Germinal center (tissue), 1 donor: ENCODE results near the gene ABCA13.

Experiments used
- DNase-seq: peaks from one replicate; pipeline ENCODE4 v3.0.0; 2012; ENCODE audit warnings: mixed read lengths, low spot score

ABCA13 gene

DNA sequence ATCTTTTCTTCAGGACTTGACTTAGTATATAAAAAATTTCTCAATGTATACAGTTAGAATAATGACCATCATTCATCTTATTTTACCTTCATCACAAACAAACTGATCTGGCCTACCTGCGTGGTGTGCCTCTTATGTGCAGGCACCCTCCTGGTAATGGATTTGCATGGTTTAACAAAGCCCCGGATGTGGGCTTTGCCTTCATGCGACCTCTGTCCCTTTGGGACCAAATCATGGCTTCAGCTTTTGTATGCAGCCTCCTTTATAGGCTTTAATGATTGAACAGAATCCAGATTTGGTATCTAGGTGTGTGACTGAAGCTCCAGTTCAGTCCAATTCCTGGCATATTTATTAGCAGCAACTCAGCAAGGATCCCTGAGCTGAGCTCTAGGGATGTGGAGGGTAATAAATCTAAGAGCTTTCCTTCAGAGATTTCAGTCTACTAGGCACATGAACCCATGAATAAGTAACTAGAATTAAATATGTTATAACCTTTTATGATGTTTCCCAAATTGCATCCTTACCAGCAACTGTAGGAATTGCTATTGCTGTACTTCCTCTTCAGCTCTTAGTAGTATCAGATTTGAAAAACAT lies 256.9 kb downstream of the ABCA13 start:
- DNase-seq, result no peak

DNA sequence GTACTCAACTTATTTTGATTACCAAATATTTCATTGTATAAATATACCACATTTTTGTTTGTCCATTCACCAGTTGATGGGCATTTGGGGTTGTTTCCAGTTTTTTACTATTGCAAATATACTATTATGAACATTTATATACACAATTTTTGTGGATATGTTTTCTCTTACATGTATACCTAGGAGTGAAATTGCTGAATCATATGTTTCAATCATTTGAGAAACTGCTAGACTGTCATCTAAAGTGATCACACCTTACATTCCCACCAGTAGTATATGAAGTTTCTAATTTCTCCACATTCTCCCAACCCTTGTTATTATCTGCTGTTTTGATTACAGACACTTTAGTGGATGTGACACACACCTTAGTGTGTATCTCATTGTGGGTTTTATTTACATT lies 257.9 kb downstream of the ABCA13 start:
- DNase-seq, result no peak

DNA sequence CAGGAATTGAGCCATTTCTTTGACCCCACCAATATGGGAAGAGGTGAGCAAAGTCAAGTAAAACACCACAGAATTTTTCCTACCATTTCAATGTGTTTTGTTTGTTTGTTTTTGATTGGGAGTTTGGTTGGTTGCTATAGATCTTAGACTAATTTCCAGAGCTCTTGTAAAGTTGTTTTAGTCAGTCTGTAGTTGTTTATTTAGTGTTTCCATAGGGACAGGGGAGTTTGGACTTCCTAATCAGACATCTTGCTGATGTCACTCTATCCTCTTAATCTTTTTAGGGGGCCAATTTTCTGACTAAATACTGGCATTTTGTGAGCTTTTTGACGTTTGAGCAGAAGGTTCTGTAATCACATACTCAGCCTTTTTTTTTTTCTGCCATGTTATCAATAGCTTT lies 266.9 kb downstream of the ABCA13 start:
- DNase-seq, result no peak

DNA sequence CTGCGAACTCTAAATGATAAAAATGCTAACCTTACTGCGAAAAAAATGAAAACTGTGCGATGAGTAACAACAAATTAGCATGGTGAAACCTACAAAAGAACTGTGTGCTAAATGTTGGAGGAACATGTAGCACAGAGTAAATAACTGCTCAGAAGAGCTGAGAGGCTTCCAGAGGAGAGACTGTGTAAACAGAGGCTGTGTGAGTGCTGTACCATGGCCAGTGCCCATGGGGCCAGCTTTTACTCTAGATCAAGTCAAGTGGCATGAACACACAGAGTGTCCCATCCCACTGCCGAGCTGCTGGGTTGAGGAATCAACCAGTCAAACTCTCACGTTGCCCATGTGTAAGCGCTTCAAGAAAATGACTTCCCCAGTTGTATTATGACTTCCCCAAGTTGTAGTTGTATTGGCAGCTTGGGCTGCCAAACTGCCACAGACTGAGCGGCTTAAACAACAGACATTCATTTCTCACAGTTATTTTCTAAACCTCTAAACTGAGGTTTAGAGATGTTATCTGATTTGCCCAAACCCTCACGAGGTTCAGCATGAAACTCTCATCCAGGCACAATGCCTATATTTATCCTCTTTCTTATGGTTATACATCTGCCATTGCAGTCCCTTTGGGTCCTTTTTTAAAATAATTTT lies 270.7 kb downstream of the ABCA13 start:
- no peak for DNase-seq

DNA sequence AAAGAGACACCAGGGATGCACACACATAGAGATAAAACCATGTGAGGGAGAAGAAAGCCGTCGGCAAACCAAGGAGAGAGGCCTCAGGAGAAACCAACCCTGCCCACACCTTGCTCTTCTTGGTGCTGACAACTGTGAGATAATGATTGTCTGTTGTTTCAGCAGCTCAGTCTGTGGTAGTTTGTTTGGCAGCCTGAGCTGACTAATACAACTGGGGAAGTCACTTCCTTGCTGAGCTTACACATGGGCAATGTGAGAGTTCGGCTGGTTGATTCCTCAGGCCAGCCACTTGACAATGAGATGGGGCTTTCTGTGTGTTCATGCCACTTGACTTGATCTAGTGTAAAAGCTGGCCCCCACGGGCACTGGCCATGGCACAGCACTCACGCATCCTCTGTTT lies 271.8 kb downstream of the ABCA13 start:
- no peak for DNase-seq

DNA sequence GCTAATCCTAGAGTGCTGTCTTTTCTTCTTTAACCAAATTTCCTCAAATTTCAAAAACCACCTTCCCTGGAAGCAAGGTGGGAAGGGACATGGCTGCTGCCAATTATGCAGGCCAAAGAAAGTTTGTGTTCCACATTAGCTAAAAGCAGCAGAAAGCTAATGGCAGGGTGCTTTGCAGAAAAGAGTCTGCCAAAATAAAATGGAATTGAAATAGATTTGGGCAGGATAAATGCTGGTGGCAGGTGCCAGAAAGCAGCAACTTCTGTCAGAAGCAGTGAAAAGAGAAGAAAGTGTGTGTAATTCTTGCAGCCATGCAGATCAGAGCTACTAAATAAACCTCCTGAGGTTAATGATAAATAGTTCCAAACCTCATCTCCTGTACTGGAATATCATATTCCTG lies 275.5 kb downstream of the ABCA13 start:
- DNase-seq, result no peak

DNA sequence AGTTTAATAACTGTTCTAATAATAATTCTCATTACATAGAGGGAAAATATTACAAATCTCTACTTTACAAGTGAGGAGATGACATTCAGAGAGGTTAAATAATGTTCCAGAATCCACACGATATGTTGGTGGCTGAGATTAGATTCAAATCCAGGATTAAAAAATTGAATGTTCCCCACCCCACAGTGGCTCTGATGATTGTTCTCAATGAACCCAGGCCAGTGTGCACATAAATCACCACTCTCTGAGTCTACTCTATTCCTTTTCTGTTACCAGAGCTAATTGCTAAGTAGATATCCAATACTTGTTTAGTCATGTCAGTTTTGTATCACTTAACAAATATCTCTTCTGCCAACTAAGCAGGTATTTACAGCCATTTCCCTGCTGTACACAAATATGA lies 281.0 kb downstream of the ABCA13 start:
- no peak for DNase-seq

DNA sequence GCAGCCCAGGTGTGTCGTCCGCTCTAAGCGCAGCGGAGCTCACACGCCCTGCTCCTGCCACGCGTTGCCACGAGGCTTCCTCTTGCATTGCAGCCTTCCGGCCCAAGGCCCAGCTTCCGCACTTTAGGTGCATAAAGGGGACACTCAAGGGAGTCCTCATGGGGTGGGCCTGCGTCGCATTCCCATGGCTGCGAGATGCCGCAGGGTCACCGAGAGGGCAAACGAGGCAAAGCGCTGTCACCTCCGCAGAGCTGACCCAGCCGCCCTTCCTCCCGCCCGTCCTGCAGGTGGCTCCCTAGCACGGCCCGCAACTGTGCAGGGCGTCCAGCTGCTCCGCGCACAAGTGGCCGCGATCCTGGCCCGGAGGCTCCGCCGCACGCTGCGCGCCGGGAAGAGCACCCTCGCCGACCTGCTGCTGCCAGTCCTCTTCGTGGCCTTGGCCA lies 283.5 kb downstream of the ABCA13 start:
- DNase-seq, result no peak

DNA sequence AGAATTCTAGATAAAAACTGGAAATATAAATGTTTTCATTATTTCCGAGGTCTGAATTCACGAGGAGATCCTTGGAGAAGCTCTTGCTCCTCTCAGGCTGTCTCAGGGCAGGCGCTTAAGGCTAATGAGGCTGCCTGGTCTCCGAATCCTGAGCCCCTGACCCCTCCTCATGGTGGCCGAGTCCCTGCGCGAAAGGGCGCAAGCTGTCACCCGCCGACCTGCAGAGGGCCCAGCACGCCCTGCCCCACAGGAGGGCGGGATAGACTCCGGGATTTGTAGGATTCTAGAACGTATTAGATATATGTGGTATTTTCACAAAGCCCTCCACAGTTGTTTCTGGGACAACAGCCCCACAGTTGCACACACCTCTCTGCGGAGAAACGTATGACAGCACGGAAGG lies 284.1 kb downstream of the ABCA13 start:
- no peak for DNase-seq

DNA sequence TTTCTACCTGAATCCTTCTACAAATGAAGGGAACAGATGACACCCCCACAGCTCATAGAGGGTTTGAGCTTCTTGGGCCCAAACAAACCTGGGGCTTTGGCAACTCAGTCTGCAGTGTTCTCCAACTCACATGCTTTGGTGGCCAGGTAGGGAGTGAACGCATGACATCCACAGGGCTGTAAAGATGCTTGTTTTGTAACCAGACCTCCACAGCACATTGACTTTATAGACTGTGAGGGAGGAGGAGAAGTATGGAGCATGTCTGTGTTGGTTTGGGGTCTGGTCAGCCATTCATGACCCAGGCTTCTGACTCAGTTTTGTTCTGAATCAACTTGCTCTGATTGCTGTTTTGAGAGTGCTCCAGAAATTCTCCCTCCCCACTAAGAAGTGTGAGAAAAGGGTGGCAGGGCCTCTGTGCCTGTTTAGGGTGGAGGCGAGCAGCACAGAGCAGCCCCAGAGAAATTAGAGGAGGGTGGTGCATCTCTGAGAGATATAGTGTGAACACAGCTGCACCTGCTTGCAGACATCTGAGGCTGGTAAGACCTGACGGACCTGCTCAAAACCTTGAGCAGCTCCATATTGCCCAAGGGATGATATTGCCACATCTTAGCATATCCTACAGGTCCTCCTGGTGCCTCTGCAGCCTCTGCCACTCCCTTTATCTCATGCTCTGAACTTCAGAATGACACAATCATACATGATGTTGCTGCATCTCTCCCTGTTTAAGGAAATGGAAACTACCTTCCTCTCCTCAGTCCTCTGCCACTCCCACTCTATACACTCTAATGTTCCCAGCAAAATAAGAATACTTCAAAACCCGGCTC lies 287.7 kb downstream of the ABCA13 start:
- no peak for DNase-seq

DNA sequence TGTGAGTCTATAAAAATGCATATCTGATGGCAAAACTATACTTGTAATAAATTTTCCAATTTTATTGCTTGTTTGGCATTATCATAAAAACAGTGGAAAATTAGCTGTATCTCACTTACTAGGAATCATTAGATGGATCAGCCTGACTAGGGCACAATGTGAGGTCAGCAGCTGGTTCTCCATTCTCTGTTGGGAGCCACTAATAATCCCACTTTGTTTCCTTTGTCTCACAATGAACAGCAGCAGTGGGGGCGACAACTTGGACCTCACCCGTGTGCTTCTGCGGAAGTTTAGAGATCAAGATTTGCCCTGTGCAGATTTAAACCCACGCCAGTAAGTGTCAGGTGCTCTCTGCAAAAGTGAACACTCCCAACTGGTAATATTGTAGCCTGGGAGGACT lies 295.5 kb downstream of the ABCA13 start:
- no peak for DNase-seq

DNA sequence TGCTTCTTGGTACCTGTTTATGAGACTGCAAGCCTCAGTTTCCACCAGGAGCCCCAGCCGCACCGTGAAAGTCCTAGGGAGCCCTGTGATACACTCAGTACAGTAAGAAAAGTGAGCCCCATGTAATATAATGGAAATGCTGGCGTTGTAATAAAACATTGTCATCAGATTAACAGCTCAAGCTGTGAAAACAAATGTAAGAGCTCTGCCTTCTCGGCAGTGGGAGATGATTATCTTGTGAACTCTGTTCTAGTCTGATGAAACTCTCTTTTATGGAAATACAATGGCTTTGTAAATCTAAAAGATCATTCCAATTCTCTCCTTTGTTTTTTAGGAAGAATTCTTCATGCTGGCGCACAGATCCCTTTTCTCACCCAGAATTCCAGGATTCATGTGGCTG lies 299.9 kb downstream of the ABCA13 start:
- DNase-seq, result no peak

DNA sequence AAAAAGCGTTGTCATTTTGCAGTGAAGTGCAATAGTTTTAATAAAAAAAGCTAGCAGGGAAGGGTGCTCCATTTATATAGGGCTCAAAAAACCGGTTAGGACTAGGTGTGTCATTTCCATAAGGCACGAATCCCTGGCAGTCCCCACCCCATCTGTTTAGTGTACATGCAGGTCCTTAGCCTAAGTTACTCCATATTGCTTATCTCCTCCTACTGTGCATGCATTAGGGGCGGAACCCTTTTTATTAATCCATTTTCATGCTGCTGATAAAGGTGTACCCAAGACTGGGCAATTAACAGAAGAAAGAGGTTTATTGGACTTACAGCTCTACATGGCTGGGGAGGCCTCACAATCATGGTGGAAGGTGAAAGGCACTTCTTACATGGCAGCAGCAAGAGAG lies 301.4 kb downstream of the ABCA13 start:
- no peak for DNase-seq

DNA sequence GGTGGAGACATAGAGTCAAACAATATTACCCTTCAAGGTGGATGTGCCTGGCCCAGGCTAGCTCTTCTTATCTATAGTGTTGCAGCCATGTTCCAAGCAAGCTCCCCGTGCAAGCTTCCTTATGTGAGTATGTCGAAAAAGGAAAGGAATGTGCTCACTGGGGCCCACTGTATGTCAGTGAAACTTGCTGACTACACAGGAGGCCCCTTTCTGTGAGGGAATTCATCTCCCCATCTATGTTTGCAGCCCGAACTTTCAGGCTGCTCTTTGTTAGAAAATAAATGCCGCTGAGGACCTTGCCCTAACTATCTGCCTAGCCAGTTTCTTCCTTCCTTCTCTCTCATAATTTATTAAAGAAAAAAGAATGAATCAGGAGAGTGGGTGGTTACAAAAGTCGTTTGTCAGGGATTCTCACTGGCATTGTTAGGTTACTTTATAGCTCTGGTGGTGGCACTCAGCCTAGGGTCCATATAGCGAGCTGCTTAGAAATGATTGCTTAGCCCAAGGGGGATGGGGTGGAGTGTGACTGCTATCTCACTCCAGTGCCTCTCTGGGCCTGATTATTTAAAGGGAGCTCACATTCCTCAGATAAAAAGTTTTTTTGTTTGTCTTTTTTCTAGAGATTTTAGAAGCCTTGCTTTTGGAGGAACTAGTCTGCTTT lies 302.1 kb downstream of the ABCA13 start:
- no peak for DNase-seq

DNA sequence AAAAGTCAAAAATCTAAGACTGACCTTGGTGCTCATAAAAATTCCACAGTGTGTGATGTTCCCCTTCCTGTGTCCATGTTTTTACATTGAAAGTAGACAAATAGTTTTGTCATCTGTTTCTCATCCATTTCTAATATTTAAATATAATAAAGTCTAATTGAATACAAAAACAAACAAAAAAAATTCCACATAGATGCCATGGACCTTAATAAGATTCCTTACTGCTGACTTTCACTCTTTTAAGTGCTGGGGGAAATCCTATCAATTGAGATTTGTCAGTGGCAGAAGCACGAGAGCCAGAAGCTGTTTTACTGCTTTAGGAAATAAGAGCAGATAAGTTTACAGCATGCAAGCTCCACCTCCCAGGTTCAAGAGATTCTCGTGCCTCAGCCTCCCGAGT lies 310.0 kb downstream of the ABCA13 start:
- no peak for DNase-seq

DNA sequence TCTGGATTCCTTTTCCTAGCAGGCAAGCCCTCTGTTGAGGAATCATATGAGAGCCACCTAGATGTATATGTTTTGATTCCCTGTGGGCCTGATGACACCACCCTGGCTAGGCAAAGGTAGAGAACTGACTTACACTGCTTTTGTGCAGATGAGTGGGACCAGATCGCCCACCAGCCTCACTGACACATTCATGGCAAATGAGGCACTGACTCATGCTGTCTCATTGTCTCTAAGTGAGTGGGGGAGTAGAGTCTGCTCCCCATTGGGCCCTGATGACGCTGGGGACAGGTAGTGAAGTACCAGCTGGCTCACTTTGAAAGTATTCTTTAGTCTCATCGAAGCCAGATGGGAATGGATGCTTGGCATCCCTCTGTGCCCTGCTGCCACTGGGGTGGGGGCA lies 326.3 kb downstream of the ABCA13 start:
- DNase-seq, result no peak

DNA sequence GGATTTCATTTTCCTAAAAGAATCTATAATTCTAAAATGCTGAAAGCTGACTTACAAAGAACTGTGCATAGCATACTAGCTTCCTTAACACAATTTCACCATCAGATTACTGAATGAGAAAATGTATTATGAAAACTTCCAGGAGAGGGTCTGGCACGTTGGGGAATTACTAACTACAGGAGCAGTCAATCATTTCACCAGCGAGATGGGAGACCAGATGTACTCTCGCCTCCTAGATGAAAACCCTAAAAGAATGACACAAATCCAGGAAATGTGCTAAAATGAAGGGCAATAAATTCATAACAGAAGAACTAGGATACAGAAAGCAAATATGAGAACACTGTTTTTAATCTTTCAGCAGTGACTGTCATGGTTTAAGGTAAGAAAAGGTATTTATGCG lies 330.8 kb downstream of the ABCA13 start:
- DNase-seq, result no peak

DNA sequence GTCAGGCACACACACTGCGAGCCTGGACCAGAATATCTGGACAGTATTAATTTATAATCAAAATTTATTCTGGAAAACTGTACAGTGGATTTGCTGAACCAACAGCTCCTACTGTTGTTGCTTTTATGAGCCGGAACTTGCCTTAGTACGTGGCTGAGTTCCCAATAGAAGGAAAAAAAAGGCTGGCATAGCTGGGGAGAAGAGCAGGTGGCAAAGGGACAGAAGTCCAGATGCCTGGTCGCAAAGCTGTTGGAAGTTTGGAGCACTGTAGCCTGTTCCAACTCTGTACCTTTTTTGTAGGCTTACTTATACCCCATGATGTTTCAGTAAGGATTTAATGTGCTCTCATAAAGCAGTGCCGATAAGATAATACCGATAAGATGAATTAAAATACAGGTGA lies 333.8 kb downstream of the ABCA13 start:
- no peak for DNase-seq

DNA sequence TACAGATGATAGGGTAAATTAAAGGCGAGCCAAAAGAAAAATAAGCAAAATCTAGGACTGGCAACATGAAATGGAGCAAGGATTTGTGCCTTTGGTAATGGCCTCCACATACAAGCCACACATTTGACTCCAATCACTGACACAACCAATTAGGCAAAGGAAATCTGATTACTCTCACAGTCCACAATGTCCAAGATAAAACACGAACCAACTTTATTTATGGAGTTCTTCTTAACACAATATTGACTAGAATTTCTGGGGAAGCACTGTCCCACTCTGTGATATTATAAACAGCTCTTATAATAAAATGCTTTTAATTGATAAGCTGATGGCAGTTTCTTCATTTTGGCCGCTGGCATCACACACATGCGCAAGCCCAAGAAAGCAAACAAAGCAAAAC lies 334.2 kb downstream of the ABCA13 start:
- no peak for DNase-seq

DNA sequence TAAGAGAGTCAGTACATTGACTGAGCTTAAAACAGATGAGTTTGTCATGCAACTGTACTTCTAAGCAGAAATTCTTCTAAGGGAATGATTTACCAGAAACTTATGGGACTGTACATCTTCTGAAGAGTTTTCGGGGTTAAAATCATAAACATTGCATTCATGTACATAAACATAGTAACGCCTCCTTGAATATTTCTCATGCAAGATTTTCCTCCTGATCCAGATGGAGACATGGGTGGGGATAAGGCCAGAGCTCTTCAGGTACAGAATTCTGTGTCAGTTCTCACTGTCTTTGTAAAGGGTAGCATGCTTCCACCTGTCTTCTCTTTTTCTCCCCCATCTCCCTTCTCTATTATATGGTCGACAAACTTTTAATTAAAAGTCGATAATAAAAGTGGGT lies 335.3 kb downstream of the ABCA13 start:
- no peak for DNase-seq

DNA sequence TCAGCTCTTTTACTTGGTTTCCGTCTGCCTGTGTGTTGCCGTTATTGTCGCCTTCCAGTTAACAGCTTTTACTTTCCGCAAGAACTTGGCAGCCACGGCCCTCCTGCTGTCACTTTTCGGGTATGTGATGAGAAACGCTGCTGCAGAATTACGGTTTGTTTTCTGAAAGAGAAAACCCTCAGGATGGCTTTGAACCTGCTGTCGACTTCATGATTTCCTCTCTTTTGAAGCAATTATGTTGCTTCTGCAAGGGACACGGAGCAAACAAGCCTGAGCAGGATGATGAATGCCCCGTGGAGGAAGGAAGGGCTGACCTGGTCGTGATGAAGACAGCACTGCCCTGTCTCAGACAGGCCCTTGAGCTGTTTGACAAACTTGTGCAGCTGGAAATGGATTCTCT lies 339.8 kb downstream of the ABCA13 start:
- no peak for DNase-seq

DNA sequence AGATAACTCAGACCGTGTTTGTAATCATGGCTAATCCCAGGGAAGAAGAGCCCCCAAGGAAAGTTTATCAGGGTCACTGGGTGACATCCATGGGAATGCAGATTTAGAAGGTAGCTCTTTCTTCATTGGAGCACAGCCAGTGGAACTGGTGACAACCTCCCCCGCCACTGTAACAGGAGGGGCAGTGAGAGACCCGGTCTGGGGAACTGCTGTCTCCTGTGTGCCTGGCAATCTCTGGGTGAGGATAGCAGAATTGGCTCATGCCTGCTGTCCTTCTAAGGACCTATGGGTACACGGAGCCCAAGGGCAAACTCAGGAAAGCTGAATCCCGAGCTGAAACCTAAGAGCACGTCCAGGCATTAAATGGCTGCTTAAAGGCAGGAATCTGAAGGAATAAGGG lies 341.6 kb downstream of the ABCA13 start:
- DNase-seq, result no peak

DNA sequence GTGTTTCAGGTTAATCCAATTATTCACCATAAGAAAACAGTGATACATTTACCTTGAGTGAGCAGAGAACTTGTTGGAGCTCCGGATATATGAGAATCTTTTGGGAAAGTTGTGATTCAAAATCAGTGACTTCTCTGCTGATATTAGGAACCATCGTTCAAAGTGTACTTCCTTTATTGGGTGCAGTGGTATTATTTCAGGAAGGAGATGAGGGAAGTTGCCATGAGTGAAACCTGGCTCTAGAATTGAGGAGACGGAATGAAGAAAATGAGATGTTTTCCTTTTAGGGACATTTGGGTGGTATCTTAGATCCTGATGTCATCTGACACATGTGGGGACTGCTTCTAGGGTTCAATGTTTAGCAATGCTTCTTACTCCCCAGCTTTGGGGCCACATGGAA lies 343.9 kb downstream of the ABCA13 start:
- DNase-seq, result no peak
